ENCODE results near the gene BMP2.
A peak's percentile ranks its signal among the peaks of the same experiment; 100 is the strongest.

The BMP2 gene

DNA sequence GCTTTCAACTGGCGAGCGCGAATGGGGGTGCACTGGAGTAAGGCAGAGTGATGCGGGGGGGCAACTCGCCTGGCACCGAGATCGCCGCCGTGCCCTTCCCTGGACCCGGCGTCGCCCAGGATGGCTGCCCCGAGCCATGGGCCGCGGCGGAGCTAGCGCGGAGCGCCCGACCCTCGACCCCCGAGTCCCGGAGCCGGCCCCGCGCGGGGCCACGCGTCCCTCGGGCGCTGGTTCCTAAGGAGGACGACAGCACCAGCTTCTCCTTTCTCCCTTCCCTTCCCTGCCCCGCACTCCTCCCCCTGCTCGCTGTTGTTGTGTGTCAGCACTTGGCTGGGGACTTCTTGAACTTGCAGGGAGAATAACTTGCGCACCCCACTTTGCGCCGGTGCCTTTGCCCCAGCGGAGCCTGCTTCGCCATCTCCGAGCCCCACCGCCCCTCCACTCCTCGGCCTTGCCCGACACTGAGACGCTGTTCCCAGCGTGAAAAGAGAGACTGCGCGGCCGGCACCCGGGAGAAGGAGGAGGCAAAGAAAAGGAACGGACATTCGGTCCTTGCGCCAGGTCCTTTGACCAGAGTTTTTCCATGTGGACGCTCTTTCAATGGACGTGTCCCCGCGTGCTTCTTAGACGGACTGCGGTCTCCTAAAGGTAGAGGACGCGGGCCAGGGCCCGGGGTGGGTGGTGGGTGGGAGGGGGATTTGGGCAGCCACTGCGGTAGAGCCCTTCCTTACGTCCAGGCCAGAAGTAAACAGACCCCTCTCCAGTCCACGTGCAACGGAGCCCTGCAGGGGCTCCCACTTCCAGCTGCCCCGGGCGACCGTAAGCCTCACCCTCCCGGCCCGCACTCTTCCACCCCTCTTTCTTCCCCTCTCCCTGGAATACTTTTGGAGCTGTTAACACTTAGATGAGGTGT, 998 bp downstream of the BMP2 start:
- DNase-seq: no peak

DNA sequence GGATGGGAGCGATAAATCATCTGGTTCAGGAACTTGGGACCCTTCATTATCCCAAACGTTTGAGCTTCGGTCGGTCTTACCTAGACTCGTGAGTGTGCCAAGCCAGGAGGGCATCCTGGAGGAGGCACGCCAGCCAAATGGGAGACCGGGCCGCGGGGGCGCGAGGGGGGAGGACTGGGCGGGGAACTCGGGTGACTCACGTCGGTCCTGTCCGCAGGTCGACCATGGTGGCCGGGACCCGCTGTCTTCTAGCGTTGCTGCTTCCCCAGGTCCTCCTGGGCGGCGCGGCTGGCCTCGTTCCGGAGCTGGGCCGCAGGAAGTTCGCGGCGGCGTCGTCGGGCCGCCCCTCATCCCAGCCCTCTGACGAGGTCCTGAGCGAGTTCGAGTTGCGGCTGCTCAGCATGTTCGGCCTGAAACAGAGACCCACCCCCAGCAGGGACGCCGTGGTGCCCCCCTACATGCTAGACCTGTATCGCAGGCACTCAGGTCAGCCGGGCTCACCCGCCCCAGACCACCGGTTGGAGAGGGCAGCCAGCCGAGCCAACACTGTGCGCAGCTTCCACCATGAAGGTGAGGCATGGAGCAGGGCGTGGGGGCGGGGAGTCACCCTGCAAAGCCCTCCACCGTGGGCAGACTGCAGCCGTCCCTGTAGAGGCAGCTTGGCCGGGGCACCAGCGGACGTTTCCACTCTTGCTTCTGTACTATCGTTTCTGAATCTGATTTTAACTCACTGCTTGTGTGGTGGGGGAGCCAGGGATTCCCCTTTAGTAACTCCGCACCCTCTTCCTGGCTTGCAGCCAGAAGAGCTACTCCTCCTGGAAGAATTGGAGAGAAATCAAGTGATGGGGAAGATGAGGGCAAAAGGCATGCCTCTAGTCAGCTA, 2.7 kb downstream of the BMP2 start:
- no peak for DNase-seq

DNA sequence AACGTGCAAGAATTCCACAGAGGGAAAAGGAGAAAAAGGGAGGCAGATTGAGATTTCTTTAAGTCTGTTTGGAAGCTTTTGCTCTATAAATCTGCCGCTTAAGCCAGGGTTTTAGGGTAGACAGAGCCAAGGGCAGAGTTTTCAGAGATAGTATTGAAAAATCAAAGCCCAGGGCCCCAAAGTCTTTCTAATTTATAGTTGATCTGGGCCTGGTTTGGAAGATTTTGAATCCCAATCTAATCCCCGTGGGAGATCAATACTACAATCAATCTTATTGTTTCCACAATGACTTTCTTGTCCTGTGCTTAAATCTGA, 3.3 kb downstream of the BMP2 start:
- no peak for DNase-seq

DNA sequence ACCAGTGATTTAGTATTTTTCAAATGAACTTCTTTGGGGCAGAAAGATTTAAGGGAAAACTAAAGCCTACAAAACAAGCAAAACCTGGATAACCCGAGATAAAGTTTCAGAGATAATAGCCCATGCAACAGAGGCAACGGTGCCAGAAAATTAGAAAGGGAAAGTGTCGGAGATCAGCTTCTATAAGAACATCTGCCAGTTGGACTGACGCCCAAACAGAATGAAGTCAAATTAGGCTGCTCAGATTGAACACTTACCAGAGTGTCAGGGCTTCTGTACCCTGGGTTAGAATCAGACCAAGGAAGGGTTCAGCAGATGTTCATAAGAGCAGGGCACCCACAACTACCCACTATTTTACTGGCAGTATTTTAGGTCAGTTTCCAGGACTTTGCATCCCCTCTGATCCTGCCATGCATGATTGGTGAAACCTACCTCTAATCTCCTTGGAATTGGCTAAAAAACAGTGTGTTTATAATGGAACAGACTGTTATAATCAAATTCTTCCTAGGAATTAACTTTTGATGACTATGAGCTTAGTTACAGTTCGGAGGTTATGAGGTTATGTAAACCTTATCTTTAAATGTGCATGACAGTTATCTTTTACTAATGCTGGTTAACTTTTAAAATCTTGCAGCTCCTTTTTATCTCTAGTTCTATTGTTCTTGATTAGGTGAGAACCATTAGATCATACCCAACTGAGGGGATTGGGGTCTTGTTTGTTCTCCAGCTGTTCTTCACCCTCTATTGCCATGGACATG, 13.1 kb downstream of the BMP2 start:
- peak; percentile 19 for DNase-seq

DNA sequence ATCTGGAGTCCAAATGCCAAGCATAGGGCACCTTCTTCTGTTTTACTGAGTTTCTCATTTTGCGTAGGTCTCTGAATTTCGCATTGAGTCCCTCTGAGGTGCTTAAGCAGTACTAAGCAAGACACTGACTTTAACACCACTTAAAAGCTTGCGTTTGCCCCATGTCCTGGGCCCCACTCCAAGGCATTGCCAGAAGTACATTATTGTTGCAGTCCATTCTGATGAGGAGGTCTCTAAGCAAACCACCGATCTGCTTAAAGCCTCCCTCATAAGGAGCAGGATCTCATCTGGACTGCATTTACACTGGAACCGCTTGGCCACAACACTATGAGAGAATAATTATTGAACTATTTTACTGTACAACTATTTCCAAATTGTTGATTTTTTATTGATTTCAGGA, 16.3 kb downstream of the BMP2 start:
- no peak for DNase-seq

DNA sequence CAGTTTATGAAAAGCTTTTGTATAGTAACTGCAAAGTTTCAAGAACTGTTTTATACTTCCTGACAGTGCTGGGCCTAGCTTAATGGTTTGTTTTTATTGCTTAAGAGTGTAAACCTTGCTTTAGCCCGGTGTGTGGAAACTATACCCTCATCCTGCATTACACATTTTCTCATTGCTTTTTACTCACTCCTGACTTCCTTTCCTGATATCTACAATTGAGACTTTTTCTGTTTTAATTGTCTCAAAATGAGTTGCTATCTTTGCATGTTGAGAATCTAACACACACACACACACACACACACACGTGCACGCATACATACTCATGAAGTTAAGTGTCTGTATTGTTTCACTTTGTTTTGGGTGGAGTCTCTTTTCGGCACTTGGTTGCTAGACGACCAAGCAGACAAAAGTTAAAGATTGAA, 16.7 kb downstream of the BMP2 start:
- DNase-seq: no peak

DNA sequence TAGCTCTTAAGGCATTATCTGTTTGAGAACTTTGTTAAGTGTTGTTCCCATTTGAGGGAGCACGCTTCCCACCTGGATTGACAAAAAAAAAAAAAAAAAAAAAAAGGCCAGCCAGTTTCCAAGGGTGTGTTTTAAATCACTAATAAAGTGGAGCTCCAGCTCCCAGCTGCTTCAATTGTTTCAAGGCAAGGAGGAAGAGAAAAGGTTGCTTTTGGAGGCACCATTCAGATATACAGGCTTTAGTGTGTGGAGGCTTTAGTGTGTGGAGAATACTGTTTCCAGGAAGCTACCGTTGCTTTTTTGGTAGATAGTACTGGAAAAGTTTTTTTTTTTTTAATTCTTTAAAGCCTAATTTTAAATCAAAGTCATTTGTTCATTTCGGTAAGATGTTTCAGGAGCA, 17.3 kb downstream of the BMP2 start:
- no peak for DNase-seq

DNA sequence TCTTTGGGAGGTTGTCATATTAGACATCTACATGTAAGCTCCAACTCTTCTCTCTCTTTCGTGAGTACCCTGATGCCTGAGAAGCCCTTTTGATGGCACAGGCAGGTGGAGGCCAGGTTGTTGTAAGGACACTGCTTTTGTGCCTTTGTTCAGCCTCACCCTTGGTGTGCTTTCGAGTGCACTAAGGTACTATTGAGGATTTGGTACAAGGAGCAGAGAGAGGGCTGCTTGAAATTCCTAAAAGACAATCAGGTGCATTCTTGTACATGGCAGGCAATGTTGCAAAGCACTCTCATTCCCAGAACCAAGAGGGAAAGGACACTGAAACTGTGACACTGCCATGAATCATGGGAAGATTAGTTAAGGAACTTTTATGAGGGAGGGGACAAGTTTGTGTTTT, 19.1 kb downstream of the BMP2 start:
- no peak for DNase-seq

DNA sequence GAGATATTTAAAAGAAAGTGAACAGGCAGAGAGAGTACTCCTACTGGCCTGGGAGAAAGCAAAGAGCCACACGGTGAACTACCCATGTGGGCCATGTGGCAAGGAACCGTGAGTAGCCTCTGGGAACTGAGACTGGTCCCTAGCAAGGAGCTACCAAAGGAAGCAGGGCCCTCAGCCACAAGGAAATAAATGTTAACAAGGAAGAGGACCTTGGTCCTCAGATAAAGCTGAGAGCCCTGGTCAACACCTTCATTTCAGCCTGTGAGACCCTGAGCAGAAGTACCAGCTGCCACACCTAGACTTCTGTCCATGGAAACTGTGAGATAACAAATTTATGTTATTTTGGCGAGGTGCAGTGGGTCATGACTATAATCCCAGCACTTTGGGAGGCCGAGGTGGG, 25.3 kb downstream of the BMP2 start:
- no peak for DNase-seq

DNA sequence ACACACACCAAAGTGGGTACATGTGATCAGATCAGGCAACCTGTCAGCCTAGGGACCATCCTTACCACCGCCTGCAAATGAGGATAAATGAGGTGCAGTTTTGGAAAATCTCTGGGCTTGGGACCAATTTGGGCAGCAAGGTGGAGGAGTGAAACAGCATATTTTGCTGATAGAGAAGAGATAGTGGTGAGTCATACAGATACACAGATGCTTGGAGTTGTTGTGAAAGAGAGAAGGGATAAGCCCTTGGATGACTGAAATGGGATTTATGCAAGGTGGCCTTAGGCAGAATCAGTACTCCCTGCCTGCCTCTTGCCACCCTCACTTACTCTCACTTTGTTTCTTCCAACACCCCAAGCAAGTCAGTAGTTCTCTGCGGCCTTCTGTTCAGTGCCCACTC, 34.7 kb downstream of the BMP2 start:
- no peak for DNase-seq

DNA sequence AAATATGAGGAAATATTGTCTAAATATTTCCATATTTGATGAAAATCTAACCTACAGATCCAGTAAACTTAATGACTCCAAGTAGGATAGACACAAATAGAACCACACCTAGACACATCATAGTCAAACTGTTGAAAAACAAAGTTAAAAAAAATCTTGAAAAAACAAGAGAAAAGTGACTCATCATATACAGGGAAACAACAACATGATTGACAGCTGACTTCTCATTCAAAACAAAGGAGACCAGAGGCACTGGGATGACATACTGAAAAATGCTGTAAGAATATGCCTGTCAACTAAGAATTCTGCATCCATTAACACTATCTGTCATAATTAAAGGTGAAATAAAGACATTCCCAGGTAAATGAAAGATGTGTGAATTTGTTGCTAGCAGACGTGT, 38.8 kb downstream of the BMP2 start:
- DNase-seq: no peak

DNA sequence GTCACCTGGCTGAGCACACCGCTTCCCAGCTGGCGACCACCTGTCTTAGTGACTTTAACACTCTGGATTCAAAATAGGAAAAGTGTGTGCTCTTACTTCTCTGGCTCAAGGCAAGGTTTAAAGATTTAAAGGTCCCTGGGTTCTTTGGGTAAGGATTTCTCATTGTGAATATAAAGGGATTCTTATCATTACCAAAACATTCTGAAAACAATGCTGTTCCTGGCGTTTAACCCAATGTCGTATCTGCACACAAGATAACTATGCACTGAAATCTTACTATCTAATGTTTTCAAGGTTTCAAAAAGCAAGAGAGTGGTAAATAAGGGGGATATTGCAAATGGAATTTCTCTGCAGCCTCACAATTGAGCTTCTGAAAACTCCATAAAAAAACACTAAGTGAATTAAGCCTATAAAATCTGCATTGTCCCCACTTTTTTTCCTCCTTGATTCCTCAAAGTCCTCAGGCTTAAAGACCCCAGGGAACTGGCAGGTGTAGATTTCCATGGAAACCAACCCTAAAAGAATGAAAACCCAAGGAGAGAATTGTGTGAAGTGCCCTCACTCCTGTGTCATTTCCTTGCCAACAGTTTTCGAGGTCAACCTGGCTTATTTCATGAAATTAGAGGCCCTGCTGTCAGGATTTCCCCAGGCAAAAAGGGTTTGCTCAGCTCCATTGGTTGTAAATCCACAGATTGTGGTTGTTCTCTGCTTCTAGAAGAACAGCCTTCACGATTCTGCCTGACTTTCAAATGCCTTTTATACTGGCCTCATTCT, 44.0 kb downstream of the BMP2 start:
- no peak for DNase-seq

DNA sequence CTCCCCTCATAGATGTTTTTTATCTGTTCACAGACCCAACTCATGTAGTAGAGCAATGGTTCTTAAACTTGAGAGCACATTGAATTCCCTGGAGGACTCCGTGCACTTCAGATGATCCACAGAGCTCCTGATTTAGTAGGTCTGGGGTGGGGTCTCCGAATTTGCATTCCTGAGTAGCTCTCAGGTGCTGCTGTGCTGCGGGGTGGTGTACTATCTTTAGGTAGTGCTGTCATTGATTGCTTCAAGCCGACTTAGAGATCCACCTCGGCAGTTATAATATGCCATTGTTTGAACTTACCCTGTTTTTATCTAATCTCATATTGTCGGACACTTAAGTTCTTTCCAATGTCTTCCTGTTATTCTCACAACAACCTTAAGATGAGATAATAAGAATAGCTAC, 45.0 kb downstream of the BMP2 start:
- no peak for DNase-seq

DNA sequence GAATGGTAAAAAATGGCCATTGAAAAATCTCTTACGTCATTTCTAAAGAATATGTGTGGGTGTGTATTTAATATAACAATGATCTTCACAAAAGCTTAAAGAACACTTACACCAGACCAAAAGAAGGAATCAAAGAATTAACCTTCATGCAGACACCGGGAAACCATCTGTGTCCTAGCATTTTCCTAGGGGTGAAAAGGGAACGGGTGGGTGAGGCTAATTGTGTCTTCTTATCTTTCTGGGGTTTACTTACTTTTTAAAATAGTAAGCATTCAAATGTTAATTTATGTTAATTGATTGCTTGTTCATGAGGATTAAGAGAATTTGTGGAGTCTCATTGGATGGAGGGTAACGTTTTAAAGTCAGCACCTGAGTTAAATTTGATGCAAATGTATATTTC, 47.5 kb downstream of the BMP2 start:
- DNase-seq: no peak

DNA sequence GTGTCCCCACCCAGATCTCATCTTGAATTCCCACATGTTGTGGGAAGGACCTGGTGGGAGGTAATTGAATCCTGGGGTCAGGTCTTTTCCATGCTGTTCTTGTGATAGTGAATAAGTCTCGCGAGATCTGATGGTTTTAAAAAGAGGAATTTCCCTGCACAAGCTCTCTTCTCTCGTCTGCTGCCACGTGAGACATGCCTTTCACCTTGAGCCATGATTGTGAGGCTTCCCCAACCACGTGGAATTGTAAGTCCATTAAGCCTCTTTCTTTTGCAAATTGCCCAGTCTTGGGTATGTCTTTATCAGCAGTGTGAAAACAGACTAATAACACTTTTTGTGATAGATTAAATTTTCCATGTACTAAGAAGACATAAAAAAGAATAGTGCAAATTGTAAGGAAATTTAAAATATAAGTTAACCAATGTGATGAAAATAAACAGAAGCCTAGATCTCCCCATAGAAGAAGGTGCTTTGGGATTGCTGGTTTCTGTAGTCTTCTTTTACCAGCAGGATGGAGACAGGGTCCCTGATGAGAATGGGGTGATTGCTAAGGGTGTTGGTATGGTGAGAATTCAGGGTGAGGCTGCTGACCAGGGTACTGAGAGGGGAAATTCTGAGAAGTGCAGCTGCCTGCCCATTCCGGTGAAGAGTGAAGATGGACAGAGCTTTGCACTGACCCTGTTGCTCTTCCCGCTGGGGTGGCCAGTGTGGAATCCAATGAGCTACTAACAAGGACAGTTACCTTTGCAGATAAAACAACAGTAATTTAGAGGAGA, 50.7 kb downstream of the BMP2 start:
- DNase-seq: no peak

DNA sequence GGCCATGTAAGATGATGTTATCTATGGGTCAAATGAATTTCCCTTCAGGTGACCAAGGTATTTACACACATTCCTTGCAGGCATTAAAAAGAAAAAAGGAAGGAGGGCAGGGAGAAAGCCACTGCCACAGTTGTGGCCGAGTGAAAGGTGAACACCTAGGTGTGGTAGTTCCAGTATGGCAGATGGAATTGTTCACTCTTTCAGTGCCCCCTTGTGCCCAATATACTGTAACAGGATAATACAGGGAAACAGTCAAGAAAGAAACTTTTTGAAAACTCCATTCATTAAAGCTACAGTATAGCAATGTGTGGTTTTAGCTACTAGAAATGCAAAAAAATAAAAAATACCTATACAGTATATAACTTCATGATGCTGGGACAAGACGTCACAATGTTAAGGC, 52.1 kb downstream of the BMP2 start:
- DNase-seq: peak; percentile 0

DNA sequence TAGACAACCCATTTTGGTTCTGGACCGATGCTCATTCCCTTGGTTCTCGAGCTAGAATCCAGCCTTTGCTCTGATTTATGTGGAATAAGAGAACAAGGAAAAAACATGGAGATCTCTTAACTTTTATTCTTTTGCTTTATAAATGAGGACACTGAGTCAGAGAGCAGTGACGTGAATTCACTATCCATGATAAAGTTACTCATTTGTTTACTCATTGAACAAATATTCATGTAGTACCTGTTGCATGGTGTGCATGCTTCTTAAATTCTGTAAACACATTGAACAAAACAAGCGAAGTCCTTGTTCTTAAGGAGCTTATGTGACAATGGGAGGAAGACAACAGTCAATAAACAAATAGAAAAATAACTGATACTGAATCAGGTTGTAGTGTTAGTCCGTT, 56.9 kb downstream of the BMP2 start:
- DNase-seq: no peak

DNA sequence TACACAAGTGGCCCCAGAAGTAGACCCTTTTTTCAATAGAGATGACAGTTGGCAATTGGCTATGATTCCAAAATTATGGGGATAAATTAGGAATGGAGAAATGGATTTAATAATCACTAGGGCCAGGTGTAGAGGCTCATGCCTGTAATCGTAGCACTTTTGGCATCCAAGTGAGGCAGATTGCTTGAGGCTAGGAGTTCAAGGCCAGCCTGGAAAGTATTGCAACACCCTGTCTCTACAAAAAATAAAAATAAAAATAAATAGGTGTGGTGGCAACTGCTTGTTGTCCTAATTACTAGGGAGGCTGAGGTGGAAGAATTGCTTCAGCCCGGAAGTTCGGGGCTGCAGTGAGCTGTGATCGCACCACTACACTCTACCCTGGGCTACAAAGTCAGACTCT, 60.0 kb downstream of the BMP2 start:
- DNase-seq: no peak

DNA sequence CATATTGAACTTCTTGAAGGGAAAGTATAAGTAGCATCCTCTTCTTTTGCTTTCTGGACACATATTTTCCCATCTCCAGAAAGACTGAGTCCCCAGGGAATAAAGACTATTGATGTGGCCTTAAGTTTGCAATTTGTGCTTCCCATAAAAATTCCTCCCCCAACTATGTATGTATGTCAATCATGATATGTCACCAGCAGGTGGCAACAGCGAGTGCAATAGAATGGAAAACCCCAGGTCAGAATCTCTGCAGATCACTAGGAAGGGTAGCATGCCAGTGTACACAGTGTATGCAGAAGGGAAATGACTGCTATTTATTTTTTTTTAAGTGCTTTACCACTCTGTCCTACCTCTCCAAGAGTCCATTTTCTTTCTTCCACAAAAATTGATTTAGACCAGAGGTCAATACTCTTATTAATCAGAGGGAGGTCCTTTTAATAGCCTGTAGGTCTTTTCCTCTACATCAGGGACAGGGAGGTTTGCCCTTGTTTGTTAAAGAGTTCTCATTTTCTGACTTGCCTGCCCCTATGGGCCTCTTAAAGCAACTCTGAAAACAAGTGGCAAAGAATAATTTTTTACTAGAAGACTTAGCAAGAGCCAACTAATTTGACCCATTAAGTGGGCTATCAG, 61.4 kb downstream of the BMP2 start:
- DNase-seq: peak; percentile 66

DNA sequence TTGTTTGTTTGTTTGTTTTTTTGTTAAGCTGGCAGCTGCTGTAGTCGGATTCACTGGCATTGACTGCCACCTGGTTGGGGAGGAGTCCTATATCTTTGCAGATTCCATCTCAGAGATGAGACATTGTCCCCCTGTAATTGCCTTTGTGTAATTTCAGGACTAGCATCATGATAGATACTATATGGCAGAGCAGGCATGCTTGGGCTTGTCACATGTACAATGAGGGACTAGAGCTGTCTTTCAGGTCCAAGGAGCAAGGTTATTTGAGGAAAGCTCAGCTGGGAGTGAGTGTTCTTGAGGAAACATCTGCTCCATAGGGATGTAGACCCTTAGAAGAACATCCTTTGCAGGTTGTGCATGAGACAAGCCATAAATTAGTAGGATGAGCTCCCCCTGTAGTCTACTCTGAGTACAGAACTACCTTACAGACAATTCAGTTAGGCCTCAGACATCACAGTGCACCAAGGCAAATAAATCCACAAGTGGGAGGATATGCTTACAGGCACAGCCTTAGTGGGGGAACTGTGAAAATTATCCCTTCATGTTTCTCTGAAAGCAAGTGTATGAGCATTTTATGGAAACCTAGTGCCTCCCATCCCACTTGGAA, 62.1 kb downstream of the BMP2 start:
- DNase-seq: no peak

Measured in NCI-H2029 treated with DMSO at 0.1 percent for 48 hours (cell line).